Adrenal gland (tissue), 12 donors: ENCODE data around the gene GALNT11. TPM values are rescaled to one million over a fixed set of nuclear protein-coding genes. Genes with fewer than 3 reads are reported as not detected.

Source experiments
- DNase-seq, 7 donors: peaks; one replicate each; pipeline ENCODE4 v3.0.0-alpha.2; 2019 to 2020
- H3K27ac ChIP-seq, 5 donors: fragments of 200-600 bp; sonication (generic) in 4 of 5; 1 replicate in 3 of 5; 2 replicates in 2 of 5; pipeline versions ENCODE4 v1.5.1 to v1.8.0; 2016 to 2020; ENCODE audit warnings: mild to moderate bottlenecking in 1 of 5
- H3K27me3 ChIP-seq: fragments of 200-600 bp; 2 replicates; pipeline ENCODE4 v1.8.0; 2021
- H3K36me3 ChIP-seq, 2 donors: fragments of 200-600 bp; replicated peaks in 1 of 2; 1 replicate in 1 of 2; 2 replicates in 1 of 2; pipeline versions ENCODE4 v1.5.1 to v1.8.0; 2018 to 2022
- H3K4me1 ChIP-seq, 2 donors: fragments of 200-600 bp; replicated peaks in 1 of 2; 1 replicate in 1 of 2; 2 replicates in 1 of 2; pipeline versions ENCODE4 v1.5.1 to v1.8.0; 2018 to 2021
- H3K4me3 ChIP-seq, 4 donors: fragments of 200-600 bp; sonication (generic) in 3 of 4; one replicate each; pipeline ENCODE4 v1.5.1; 2016 to 2018
- H3K9me3 ChIP-seq, 3 donors: fragments of 200-600 bp; sonication (generic) in 1 of 3; replicated peaks in 1 of 3; 1 replicate in 2 of 3; 2 replicates in 1 of 3; pipeline versions ENCODE4 v1.5.1 to v1.8.0; 2016 to 2021
- POLR2A ChIP-seq, 2 donors: fragments of 450-650 bp; IDR thresholded peaks; one replicate each; pipeline ENCODE4 v1.6.1; 2017; ENCODE audit warnings: antibody characterized with exemption in 2 of 2, mild to moderate bottlenecking in 2 of 2, moderate library complexity in 1 of 2
- WGBS, 4 donors: extraction: QIAGEN DNeasy Blood & Tissue Kit in 2 of 4; methylation state at CpG; one replicate each; pipeline versions ENCODE4 v1.1.5 to v1.1.7; 2013 to 2017; 5-methylcytosine and 5-hydroxymethylcytosine counted together
- intact Hi-C, 2 donors: fragments of 100-400 bp; cut with DNase I; formaldehyde crosslinking; loops; one replicate each; pipeline versions ENCODE4 v1.14.1 to v1.15.0; 2022 to 2023
- polyA plus RNA-seq, 3 donors: library from polyadenylated mRNA; stranded (reverse); fragments of 200-250 nt in 2 of 3; fragments of 350-450 nt in 1 of 3; fragmentation: Illumina TruSeq in 1 of 3; extraction: RNeasy Lipid Tissue Mini Kit (QIAGEN cat#74804) in 1 of 3; gene quantifications; one replicate each; pipeline ENCODE4 v1.2.3, GENCODE V29; 2013 to 2014
- total RNA-seq, 9 donors: library from RNA; depleted of rRNA in 4 of 9; stranded (reverse); fragments of >200 nt in 4 of 9; fragments of 120-200 nt in 1 of 9; fragmentation: NEBNext Ultra II Directional in 1 of 9; extraction: Animal tissue kit (Norgen Biotek cat#: 25700) in 1 of 9; gene quantifications; one replicate each; pipeline versions ENCODE4 v1.1.0 to v1.2.4, GENCODE V29; 2013 to 2023
- TF ChIP-seq, protein P1 (sequence below), 6 experiments: fragments of 450-650 bp in 4 of 6; fragments of 200-600 bp in 2 of 6; sonication (generic) in 1 of 6; IDR thresholded peaks; 1 replicate in 5 of 6; 2 replicates in 1 of 6; pipeline versions ENCODE4 v1.5.1 to v1.8.0; 2016 to 2021; ENCODE audit warnings: antibody characterized with exemption in 6 of 6, mild to moderate bottlenecking in 2 of 6, moderate library complexity in 1 of 6
- donor health status: healthy with polysubstance abuse.
- donor health status: Bipolar disorder and iron deficiency.
- donor health status: DM: yes; HTN: yes; CAD: no.
- donor health status: DM: no; HTN: no; CAD: no.
- donor health status: DM: no; HTN: no; CAD: no.
- donor health status: DM: yes; HTN: yes; CAD: no.

The GALNT11 gene
- total and polyA plus RNA-seq, 12 donors, result 23.2 to 51.3 (median 38.5) TPM

- no peak for DNase-seq
- H3K27me3 ChIP-seq, result no peaks in the 10 kb centered on the region
- no peaks in the 10 kb centered on the region for H3K9me3 ChIP-seq
- no peak overlapping the region for H3K27ac ChIP-seq
- 93 to 97% (median 95%) methylated on average over 7 of the region's 7 CpGs for WGBS, 4 donors
- no peaks in the 10 kb centered on the region for H3K4me1 ChIP-seq
- H3K36me3 ChIP-seq, result peaks cover 0 to 16% of the 10 kb centered on the region in 2 donors
- no peak overlapping the region for H3K4me3 ChIP-seq
- intact Hi-C loops, result no loop called here
- TF ChIP-seq POLR2A (IDR thresholded peaks at IDR 0.05), result no peak
- TF ChIP-seq, protein P1, sequence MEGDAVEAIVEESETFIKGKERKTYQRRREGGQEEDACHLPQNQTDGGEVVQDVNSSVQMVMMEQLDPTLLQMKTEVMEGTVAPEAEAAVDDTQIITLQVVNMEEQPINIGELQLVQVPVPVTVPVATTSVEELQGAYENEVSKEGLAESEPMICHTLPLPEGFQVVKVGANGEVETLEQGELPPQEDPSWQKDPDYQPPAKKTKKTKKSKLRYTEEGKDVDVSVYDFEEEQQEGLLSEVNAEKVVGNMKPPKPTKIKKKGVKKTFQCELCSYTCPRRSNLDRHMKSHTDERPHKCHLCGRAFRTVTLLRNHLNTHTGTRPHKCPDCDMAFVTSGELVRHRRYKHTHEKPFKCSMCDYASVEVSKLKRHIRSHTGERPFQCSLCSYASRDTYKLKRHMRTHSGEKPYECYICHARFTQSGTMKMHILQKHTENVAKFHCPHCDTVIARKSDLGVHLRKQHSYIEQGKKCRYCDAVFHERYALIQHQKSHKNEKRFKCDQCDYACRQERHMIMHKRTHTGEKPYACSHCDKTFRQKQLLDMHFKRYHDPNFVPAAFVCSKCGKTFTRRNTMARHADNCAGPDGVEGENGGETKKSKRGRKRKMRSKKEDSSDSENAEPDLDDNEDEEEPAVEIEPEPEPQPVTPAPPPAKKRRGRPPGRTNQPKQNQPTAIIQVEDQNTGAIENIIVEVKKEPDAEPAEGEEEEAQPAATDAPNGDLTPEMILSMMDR (IDR thresholded peaks at IDR 0.05), result no peak
Observed at GRCh38 chr7:152103066-152103465, 77.6 kb downstream of the GALNT11 start.

- no peaks in the 10 kb centered on the region for H3K4me1 ChIP-seq
- H3K9me3 ChIP-seq, result no peaks in the 10 kb centered on the region
- WGBS, 4 donors, result 65 to 71% (median 68%) methylated on average over 5 of the region's 5 CpGs
- H3K36me3 ChIP-seq, result peaks cover 0 to 16% of the 10 kb centered on the region in 2 donors
- TF ChIP-seq, protein P1 (IDR thresholded peaks at IDR 0.05), result no peak
- no peak for TF ChIP-seq POLR2A (IDR thresholded peaks at IDR 0.05)
- DNase-seq, result no peak
- no peak overlapping the region for H3K4me3 ChIP-seq
- H3K27me3 ChIP-seq, result no peaks in the 10 kb centered on the region
- intact Hi-C loops, result no loop called here
- no peak overlapping the region for H3K27ac ChIP-seq
Observed at GRCh38 chr7:152103691-152104090, 78.2 kb downstream of the GALNT11 start.

- intact Hi-C loops, result no loop called here
- no peak for DNase-seq
- H3K27ac ChIP-seq, result no peak overlapping the region
- no peaks in the 10 kb centered on the region for H3K27me3 ChIP-seq
- no peaks in the 10 kb centered on the region for H3K4me1 ChIP-seq
- TF ChIP-seq, protein P1 (IDR thresholded peaks at IDR 0.05), result no peak
- TF ChIP-seq POLR2A (IDR thresholded peaks at IDR 0.05), result no peak
- H3K4me3 ChIP-seq, result no peak overlapping the region
- H3K36me3 ChIP-seq, result peaks cover 0 to 16% of the 10 kb centered on the region in 2 donors
- no peaks in the 10 kb centered on the region for H3K9me3 ChIP-seq
- WGBS, 4 donors, result 94 to 96% (median 95%) methylated on average over 11 of the region's 11 CpGs
Observed at GRCh38 chr7:152105205-152105604, 79.7 kb downstream of the GALNT11 start.

DNA sequence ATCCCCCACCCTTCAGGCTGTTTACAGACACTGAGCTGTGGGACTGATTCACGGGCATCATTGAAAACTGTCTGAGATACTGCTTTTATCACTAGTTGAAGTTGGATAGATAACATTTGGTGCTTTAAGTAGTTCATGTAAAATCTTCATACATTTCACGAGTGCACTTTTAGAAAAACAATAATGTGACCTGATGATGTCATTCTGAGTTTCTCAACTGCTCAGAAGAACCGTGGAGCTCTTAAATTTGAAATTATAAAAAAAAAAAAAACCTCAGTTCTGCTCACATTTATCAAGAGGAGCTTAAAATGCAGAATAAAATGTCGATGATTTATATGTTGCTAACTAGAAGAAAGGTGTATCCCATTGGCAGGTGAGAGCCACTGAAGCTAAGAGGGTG lies 81.5 kb downstream of the GALNT11 start:
- WGBS, 4 donors, result 70 to 77% (median 73%) methylated on average over 4 of the region's 4 CpGs
- Histone ChIP-seq H3K36me3 (peaks cover 0 to 12% of the 10 kb centered on the region in 2 donors), H3K9me3 (no peaks in the 10 kb centered on the region), H3K27ac (no peak overlapping the region), H3K4me3 (no peak overlapping the region), H3K27me3 (no peaks in the 10 kb centered on the region), H3K4me1 (no peaks in the 10 kb centered on the region)
- TF ChIP-seq POLR2A (IDR thresholded peaks at IDR 0.05), result no peak
- TF ChIP-seq, protein P1 (IDR thresholded peaks at IDR 0.05), result no peak
- no peak for DNase-seq
- intact Hi-C loops, result no loop called here
